ENCODE measurements around the gene GNL2. TPM values are rescaled to one million over a fixed set of nuclear protein-coding genes. Genes with fewer than 3 reads are reported as not detected.

GNL2 gene
- total RNA-seq, 1 experiment from 2014 or later: 106 TPM

DNA sequence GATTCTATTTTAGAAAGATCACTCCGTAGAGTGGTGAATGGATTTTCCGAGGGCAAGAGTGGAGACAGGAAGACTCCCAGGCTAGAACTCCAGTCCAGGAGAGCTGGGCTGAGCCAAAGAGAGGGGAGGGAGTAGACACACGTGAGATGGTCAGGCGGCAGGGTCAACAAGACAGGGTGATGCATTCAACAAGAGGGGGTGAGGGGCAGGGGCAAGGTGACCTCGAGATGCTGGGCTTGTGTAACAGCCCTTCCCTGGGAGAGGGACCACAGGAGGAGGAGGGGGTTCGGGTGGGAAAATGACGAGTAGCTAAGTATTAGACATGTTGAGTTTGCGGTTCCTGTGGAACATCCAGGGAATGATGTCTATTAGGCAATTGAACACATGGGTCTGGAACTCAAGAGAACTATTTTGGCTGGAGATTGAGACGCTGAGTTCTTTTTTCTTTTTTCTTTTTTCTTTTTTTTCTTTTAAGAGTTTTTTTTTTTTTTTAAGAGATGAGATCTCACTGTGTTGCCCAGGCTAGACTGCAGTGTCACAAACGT, 25.7 kb upstream of the GNL2 start:
- no peak overlapping the region for H4K8ac ChIP-seq (replicated peaks; ENCODE audit: insufficient read length, low read depth, low read length)
- H3K56ac ChIP-seq (ENCODE audit: insufficient read length, low read depth, low read length): no peak overlapping the region
- no peak overlapping the region for H2AFZ ChIP-seq (ENCODE audit: low read length)
- H3K18ac ChIP-seq (ENCODE audit: insufficient read length, low read depth, low read length): no peak overlapping the region
- H3K4me1 Mint-ChIP-seq: 0 out of 4 replicates have a peak, but pooled peaks cover 0 to 5% of the 10 kb centered on the region in 2 experiments
- no peak overlapping the region for H3K4me2 ChIP-seq (ENCODE audit: insufficient read depth, insufficient read length, low read length)
- H3K4me3 Mint-ChIP-seq: no peak overlapping the region
- H4K91ac ChIP-seq (ENCODE audit: insufficient read length, low read depth, low read length): no peak overlapping the region
- H3K27me3 Mint-ChIP-seq (ENCODE audit: low read depth): peaks cover 59% of the 10 kb centered on the region
- no peak overlapping the region for H3T11ph ChIP-seq (ENCODE audit: low read length)
- H3K79me2 ChIP-seq (ENCODE audit: insufficient read depth, low read length): no peaks in the 10 kb centered on the region
- no peaks in the 10 kb centered on the region; the same call in 1 of the 2 replicates for H3K27me3 ChIP-seq (ENCODE audit: insufficient read depth, low read length)
- H3K23me2 ChIP-seq (ENCODE audit: insufficient read length, low read depth, low read length, poor library complexity, severe bottlenecking): no peaks in the 10 kb centered on the region
- H2AK5ac ChIP-seq (ENCODE audit: insufficient read length, low read length): no peak overlapping the region
- no peak overlapping the region for H2BK5ac ChIP-seq (ENCODE audit: insufficient read length, low read length)
- H3K27ac Mint-ChIP-seq: no peak overlapping the region
- H3K14ac ChIP-seq (ENCODE audit: insufficient read depth, low read length): no peak overlapping the region
- no peaks in the 10 kb centered on the region for H3K9me3 Mint-ChIP-seq
- H2BK20ac ChIP-seq (ENCODE audit: low read depth, low read length, poor library complexity, severe bottlenecking): no peak overlapping the region
- TF ChIP-seq, protein P1, sequence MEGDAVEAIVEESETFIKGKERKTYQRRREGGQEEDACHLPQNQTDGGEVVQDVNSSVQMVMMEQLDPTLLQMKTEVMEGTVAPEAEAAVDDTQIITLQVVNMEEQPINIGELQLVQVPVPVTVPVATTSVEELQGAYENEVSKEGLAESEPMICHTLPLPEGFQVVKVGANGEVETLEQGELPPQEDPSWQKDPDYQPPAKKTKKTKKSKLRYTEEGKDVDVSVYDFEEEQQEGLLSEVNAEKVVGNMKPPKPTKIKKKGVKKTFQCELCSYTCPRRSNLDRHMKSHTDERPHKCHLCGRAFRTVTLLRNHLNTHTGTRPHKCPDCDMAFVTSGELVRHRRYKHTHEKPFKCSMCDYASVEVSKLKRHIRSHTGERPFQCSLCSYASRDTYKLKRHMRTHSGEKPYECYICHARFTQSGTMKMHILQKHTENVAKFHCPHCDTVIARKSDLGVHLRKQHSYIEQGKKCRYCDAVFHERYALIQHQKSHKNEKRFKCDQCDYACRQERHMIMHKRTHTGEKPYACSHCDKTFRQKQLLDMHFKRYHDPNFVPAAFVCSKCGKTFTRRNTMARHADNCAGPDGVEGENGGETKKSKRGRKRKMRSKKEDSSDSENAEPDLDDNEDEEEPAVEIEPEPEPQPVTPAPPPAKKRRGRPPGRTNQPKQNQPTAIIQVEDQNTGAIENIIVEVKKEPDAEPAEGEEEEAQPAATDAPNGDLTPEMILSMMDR (conservative IDR thresholded peaks at IDR 0.05): no peak
- H3K23ac ChIP-seq (ENCODE audit: insufficient read length, low read depth, low read length): no peak overlapping the region
- H2BK120ac ChIP-seq (ENCODE audit: low read depth, low read length, poor library complexity, severe bottlenecking): no peak overlapping the region
- no peaks in the 10 kb centered on the region for H3K9me3 ChIP-seq (ENCODE audit: control insufficient read depth, low read depth, low read length)
- H2BK15ac ChIP-seq (ENCODE audit: low read depth, low read length): no peak overlapping the region
- no peak overlapping the region for H2BK12ac ChIP-seq (ENCODE audit: insufficient read length, low read depth, low read length)
- H3K36me3 Mint-ChIP-seq (ENCODE audit: insufficient read depth in 1 of 3, low read depth in 3 of 3): no peaks in the 10 kb centered on the region
- H3K27ac ChIP-seq (ENCODE audit: insufficient read length, low read depth, low read length): no peak overlapping the region
- WGBS (ENCODE audit: extremely low coverage, insufficient read length, low lambda C conversion rate): no CpG with 5 or more reads among the region's 10 CpGs
- H3K4me1 ChIP-seq (ENCODE audit: insufficient read depth, low read length): no peaks in the 10 kb centered on the region
- no peak for DNase-seq
- H3K9ac ChIP-seq (ENCODE audit: extremely low read depth, insufficient read length, low read length): no peak overlapping the region
- no peak overlapping the region for H3K4ac ChIP-seq (ENCODE audit: low read depth, low read length)
- H4K20me1 ChIP-seq (ENCODE audit: control insufficient read depth, insufficient read depth, insufficient read length): no peaks in the 10 kb centered on the region
- no peak overlapping the region for H4K5ac ChIP-seq (ENCODE audit: insufficient read length, low read depth, low read length)
- H3K79me1 ChIP-seq (ENCODE audit: insufficient read depth, low read depth, low read length, poor library complexity, severe bottlenecking): no peaks in the 10 kb centered on the region

All from H9 (cell line).